ENCODE data around the gene RBM20. TPM values are rescaled to one million over a fixed set of nuclear protein-coding genes. Genes with fewer than 3 reads are reported as not detected.

RBM20 gene
- total RNA-seq, 1 donor from 2014 or later, result 101 TPM

GRCh38 chr10:110790913-110791506 lies 146.9 kb downstream of the RBM20 start:
- Histone ChIP-seq H3K27ac (replicated peaks) (peak overlapping the region; percentile 85), H3K4me3 (no peak overlapping the region), H3K27me3 (ENCODE audit: low read depth) (no peaks in the 10 kb centered on the region), H3K9me3 (replicated peaks) (no peaks in the 10 kb centered on the region), H3K4me1 (peaks cover 96% of the 10 kb centered on the region), H3K36me3 (no peaks in the 10 kb centered on the region)
- no peak for TF ChIP-seq CTCF (IDR thresholded peaks at IDR 0.05; ENCODE audit: borderline replicate concordance)
- no peak for DNase-seq
- intact Hi-C loops (cut with micrococcal nuclease), result no loop called here

- Histone ChIP-seq H3K4me1 (peaks cover 94% of the 10 kb centered on the region), H3K4me3 (no peak overlapping the region), H3K27ac (replicated peaks) (peak overlapping the region; percentile 85), H3K9me3 (replicated peaks) (no peaks in the 10 kb centered on the region), H3K36me3 (no peaks in the 10 kb centered on the region), H3K27me3 (ENCODE audit: low read depth) (no peaks in the 10 kb centered on the region)
- DNase-seq, result no peak
- no peak for TF ChIP-seq CTCF (IDR thresholded peaks at IDR 0.05; ENCODE audit: borderline replicate concordance)
- intact Hi-C loops (cut with micrococcal nuclease), result no loop called here
These were observed 147.5 kb downstream of the RBM20 start for GRCh38 chr10:110791541-110792073.

- H3K27me3 ChIP-seq (ENCODE audit: low read depth), result no peaks in the 10 kb centered on the region
- H3K27ac ChIP-seq (replicated peaks), result peak overlapping the region; percentile 85
- DNase-seq, result no peak
- no peaks in the 10 kb centered on the region for H3K9me3 ChIP-seq (replicated peaks)
- peaks cover 3% of the 10 kb centered on the region for H3K36me3 ChIP-seq
- peaks cover 94% of the 10 kb centered on the region for H3K4me1 ChIP-seq
- no peak overlapping the region for H3K4me3 ChIP-seq
- intact Hi-C loops (cut with micrococcal nuclease), result no loop called here
- TF ChIP-seq CTCF (IDR thresholded peaks at IDR 0.05; ENCODE audit: borderline replicate concordance), result no peak
These were observed 148.5 kb downstream of the RBM20 start for GRCh38 chr10:110792476-110793125.

GRCh38 chr10:110793128-110793812 lies 149.1 kb downstream of the RBM20 start:
- no peaks in the 10 kb centered on the region for H3K27me3 ChIP-seq (ENCODE audit: low read depth)

More at GRCh38 chr10:110793128-110793812, 149.1 kb downstream of the RBM20 start:
- DNase-seq, result no peak
- Histone ChIP-seq H3K4me1 (peaks cover 92% of the 10 kb centered on the region), H3K4me3 (no peak overlapping the region), H3K9me3 (replicated peaks) (no peaks in the 10 kb centered on the region), H3K27ac (replicated peaks) (peak overlapping the region; percentile 85), H3K36me3 (peaks cover 9% of the 10 kb centered on the region)
- intact Hi-C loops (cut with micrococcal nuclease), result no loop called here
- TF ChIP-seq CTCF (IDR thresholded peaks at IDR 0.05; ENCODE audit: borderline replicate concordance), result no peak

All from left ventricle myocardium inferior (tissue), 1 donor.